Bronchial epithelial cell (primary cell): ENCODE measurements around the gene SMC6. TPM values are rescaled to one million over a fixed set of nuclear protein-coding genes. Genes with fewer than 3 reads are reported as not detected.

ENCODE experiments used
- DNase-seq: peaks from one replicate; pipeline ENCODE4 v3.0.0-alpha.2; 2010; ENCODE audit warnings: low read depth
- FAIRE-seq: peaks from 2 replicates; lab custom pipeline; 2011; peaks lifted over from hg19 to GRCh38; lab: Jason Lieb, UNC
- H3K27me3 ChIP-seq: 2 replicates; pipeline ENCODE4 v1.5.1; 2011; ENCODE audit warnings: low read length; ENCODE audit not compliant: control insufficient read depth, insufficient read depth
- H3K36me3 ChIP-seq: 2 replicates; pipeline ENCODE4 v1.5.1; 2011; ENCODE audit warnings: low read length; ENCODE audit not compliant: control insufficient read depth, insufficient read depth
- H3K4me3 ChIP-seq: 2 replicates; pipeline ENCODE4 v1.5.1; 2011; ENCODE audit warnings: mild to moderate bottlenecking, low read depth, low read length, control low read depth
- total RNA-seq: library from RNA; depleted of rRNA; stranded (reverse); fragments of >200 nt; gene quantifications from 2 replicates; pipeline ENCODE4 v1.2.1, GENCODE V29; 2014
- TF ChIP-seq, protein P1 (sequence below): IDR thresholded peaks from 2 replicates; pipeline ENCODE4 v1.5.1; 2011; ENCODE audit warnings: mild to moderate bottlenecking, moderate library complexity, low read length, control low read depth, inconsistent platforms; ENCODE audit not compliant: insufficient read depth, severe bottlenecking

SMC6 gene
- total RNA-seq, 1 donor from 2014 or later = 20.5 TPM

DNA sequence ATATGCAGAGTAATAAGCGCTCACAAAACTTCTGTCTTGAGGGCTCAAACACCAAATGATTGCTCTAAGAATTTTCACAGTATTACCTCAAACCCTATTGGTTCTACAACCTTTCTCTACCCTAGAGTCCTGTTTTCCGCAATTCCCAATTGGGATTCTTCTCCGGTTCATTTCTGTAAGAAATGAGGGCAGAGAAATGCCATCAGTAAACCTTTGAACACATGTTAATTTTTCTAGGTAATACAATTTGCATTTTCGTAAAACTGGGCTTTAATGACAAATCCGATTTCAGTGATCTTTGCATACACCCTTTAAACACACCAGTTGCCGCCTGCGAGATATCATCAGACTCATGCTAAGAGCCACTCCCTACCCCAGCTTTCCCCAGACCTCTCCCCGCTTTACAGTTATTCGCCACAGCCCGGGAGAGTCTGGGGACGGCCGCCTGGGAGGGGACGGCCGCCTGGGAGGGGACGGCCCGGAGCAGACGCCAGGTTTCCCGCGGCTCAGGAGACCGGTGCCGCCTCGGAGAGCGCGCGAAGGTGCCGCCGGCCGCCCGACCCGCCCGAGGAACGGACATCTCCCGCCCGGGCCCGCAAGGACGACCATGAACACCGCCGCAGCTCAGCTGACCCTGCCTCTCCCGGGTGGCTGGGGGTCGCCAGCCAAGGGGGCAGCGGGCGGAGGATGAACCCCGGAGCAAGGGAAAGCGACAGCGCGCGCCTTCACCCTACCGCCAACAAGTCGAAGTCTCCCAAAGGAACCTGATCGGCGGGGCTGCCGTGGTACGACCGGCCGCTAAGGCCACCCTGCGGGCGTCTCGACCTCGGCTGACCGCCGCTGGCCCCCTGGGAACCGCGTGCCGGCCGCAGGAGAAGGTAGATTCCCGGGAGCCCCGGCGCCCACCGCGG is 463 bp downstream of the SMC6 start:
- TF ChIP-seq, protein P1, sequence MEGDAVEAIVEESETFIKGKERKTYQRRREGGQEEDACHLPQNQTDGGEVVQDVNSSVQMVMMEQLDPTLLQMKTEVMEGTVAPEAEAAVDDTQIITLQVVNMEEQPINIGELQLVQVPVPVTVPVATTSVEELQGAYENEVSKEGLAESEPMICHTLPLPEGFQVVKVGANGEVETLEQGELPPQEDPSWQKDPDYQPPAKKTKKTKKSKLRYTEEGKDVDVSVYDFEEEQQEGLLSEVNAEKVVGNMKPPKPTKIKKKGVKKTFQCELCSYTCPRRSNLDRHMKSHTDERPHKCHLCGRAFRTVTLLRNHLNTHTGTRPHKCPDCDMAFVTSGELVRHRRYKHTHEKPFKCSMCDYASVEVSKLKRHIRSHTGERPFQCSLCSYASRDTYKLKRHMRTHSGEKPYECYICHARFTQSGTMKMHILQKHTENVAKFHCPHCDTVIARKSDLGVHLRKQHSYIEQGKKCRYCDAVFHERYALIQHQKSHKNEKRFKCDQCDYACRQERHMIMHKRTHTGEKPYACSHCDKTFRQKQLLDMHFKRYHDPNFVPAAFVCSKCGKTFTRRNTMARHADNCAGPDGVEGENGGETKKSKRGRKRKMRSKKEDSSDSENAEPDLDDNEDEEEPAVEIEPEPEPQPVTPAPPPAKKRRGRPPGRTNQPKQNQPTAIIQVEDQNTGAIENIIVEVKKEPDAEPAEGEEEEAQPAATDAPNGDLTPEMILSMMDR = peak; percentile 2
- Histone ChIP-seq H3K4me3 (peak overlapping the region; percentile 93), H3K27me3 (no peaks in the 10 kb centered on the region), H3K36me3 (no peaks in the 10 kb centered on the region)
- no peak for FAIRE-seq
- DNase-seq = peak; percentile 37

DNA sequence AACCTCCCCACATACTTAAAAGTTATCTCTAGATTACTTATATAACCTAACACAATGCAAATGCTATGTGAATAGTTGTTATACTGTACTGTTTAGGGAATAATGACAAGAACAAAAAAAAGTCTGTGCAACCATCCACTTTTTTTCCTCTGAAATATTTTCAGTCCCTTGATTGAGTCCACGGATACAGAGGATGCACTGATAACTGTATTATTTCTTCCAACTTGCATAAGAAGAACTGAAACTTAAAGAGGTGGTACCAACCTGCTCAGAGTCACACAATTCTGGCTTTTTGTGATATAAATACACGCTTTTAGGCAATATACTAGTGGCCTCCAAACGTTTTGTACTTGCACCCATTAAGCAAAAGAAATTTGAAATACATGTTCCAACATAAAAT is 1.4 kb downstream of the SMC6 start:
- TF ChIP-seq, protein P1 = no peak
- H3K36me3 ChIP-seq = no peaks in the 10 kb centered on the region
- H3K4me3 ChIP-seq = peak overlapping the region; percentile 93
- FAIRE-seq (no peak), DNase-seq (no peak)
- H3K27me3 ChIP-seq = no peaks in the 10 kb centered on the region

DNA sequence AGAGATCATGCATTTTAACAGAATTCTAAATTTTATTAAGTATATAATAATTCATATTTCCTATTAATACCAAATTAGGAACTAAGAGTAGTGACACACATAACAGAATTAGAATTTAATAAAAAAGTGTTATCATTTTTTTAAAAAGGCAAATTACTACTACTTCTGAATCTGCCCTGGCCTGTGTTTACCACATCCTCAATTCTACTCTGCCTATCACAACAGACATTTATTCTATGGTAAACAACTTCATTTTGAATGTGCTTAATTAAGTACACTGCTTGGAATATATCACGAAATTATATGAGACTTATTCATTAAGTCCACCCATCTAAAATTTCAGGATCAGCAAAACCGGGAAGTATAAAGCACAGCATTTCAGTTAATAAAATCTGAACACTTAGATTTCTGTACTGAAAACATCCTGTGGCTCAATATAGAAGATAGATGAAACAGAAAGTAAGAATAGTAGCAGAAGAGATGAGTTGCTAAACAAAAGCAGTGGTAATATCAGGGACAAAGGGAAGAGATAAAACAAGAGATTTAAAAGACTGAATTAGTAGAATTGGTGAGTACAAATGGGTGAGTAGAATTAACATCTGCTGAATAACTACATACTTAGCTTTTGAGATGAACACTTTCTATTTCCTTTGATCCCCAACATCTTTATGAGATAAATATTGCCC is 3.7 kb downstream of the SMC6 start:
- TF ChIP-seq, protein P1 = no peak
- DNase-seq = no peak
- FAIRE-seq = no peak
- Histone ChIP-seq H3K4me3 (no peak overlapping the region), H3K36me3 (no peaks in the 10 kb centered on the region), H3K27me3 (no peaks in the 10 kb centered on the region)

DNA sequence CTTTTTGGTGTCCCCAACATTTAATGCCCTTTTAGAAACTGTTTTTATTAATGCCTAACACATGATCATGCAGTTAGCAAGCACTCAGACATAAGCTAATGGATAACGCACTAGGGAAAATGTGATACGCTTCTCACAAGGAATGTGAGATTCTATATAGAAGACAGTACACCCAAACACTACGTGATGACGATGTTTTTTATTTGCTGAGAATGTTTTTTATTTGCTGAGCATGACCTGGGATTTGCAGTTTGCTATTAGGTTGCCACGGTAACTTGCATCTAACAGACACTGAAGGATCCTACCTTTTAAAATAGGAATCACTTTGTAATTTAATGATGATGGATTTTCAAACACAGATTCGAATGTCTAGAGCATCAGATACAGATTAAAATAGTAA is 4.9 kb downstream of the SMC6 start:
- Histone ChIP-seq H3K4me3 (no peak overlapping the region), H3K27me3 (no peaks in the 10 kb centered on the region), H3K36me3 (no peaks in the 10 kb centered on the region)
- DNase-seq (no peak), FAIRE-seq (no peak)
- TF ChIP-seq, protein P1 = no peak

DNA sequence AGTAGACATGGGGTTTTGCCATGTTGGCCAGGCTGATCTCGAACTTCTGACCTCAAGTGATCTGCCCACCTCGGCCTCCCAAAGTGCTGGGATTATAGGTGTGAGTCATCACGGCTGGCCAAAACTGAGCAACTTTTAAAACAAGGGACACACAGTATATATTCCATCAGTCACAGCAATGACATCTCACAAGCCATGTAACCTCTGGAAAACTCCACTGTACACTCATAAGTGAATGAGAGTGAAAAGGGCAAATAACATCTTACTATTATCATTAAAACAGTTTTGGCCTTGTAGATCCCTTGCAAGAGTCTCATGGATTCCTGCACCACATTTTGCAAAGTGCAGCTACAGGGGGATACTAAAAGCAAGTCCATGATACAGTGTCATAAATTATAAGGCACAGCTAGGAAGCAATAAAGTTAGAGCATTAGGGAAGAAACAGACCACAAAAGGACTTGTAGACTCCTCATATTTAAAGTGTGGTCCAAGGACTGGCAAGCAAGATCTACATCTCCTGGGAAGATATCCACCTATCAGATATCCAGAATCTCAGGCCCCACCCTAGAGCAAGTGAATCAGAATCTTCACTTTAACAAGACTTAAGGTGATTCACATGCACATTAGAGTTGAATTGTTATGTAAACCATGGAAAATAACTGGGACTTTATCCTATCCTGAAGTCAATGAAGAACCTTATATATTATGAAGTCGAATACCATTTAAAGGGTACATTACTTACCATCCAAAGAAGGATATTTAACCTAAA is 5.7 kb downstream of the SMC6 start:
- no peaks in the 10 kb centered on the region for H3K27me3 ChIP-seq
- TF ChIP-seq, protein P1 = no peak
- no peak overlapping the region for H3K4me3 ChIP-seq
- no peaks in the 10 kb centered on the region for H3K36me3 ChIP-seq
- DNase-seq (peak; percentile 47), FAIRE-seq (no peak)
